A549 (cell line): ENCODE data around the gene CTNNA3.

Experiments used
- CTCF ChIP-seq: fragments of >200 bp; sonication (Bioruptor Twin); formaldehyde crosslinking; IDR thresholded peaks from 3 replicates; pipeline ENCODE4 v1.5.1; 2016
- ELK1 ChIP-seq: fragments of 150-350 bp; IDR thresholded peaks from 2 replicates; pipeline ENCODE4 v1.6.1; 2014; ENCODE audit warnings: low read depth, mild to moderate bottlenecking, low read length
- REST ChIP-seq: fragments of 200-600 bp; sonication (generic); IDR thresholded peaks from 2 replicates; pipeline ENCODE4 v1.6.1; 2016; ENCODE audit warnings: antibody characterized with exemption, mild to moderate bottlenecking, moderate library complexity

- TF ChIP-seq ELK1 (no peak), CTCF (no peak), REST (no peak)
Observed at GRCh38 chr10:66390926-66391325, 1305.1 kb downstream of the CTNNA3 start.
